ENCODE measurements around the gene NGB.
A peak's percentile ranks its signal among the peaks of the same experiment; 100 is the strongest.

Gene NGB

GRCh38 chr14:77306851-77307496 is 36.0 kb upstream of the NGB start:
- no peak overlapping the region for H3K4me3 ChIP-seq (ENCODE audit: low read depth, low read length)
- DNase-seq (ENCODE audit: low read depth) = peak; percentile 22
- in situ Hi-C loops (cut with HindIII; ENCODE audit: low sequenced_read_pairs) = no loop called here
- no peak for TF ChIP-seq CTCF (IDR thresholded peaks at IDR 0.05; ENCODE audit: low read depth, low read length, missing control alignments)

GRCh38 chr14:77306416-77306815 is 35.4 kb upstream of the NGB start:
- DNase-seq (ENCODE audit: low read depth) = no peak

GRCh38 chr14:77305696-77306095 is 34.7 kb upstream of the NGB start:
- DNase-seq (ENCODE audit: low read depth) = no peak
- no peak overlapping the region for H3K4me3 ChIP-seq (ENCODE audit: low read depth, low read length)
- TF ChIP-seq CTCF (IDR thresholded peaks at IDR 0.05; ENCODE audit: low read depth, low read length, missing control alignments) = no peak
- in situ Hi-C loops (cut with HindIII; ENCODE audit: low sequenced_read_pairs) = no loop called here

More at GRCh38 chr14:77306416-77306815, 35.4 kb upstream of the NGB start:
- H3K4me3 ChIP-seq (ENCODE audit: low read depth, low read length) = no peak overlapping the region
- in situ Hi-C loops (cut with HindIII; ENCODE audit: low sequenced_read_pairs) = no loop called here
- TF ChIP-seq CTCF (IDR thresholded peaks at IDR 0.05; ENCODE audit: low read depth, low read length, missing control alignments) = no peak

GRCh38 chr14:77303417-77304156 is 32.6 kb upstream of the NGB start:
- no peak overlapping the region for H3K4me3 ChIP-seq (ENCODE audit: low read depth, low read length)
- DNase-seq (ENCODE audit: low read depth) = peak; percentile 87
- in situ Hi-C loops (cut with HindIII; ENCODE audit: low sequenced_read_pairs) = no loop called here
- no peak for TF ChIP-seq CTCF (IDR thresholded peaks at IDR 0.05; ENCODE audit: low read depth, low read length, missing control alignments)

GRCh38 chr14:77302926-77303325 is 31.9 kb upstream of the NGB start:
- DNase-seq (ENCODE audit: low read depth) = no peak
- H3K4me3 ChIP-seq (ENCODE audit: low read depth, low read length) = no peak overlapping the region
- no peak for TF ChIP-seq CTCF (IDR thresholded peaks at IDR 0.05; ENCODE audit: low read depth, low read length, missing control alignments)
- in situ Hi-C loops (cut with HindIII; ENCODE audit: low sequenced_read_pairs) = no loop called here

GRCh38 chr14:77301103-77301502 is 30.1 kb upstream of the NGB start:
- peak; percentile 84 for DNase-seq (ENCODE audit: low read depth)
- in situ Hi-C loops (cut with HindIII; ENCODE audit: low sequenced_read_pairs) = no loop called here
- peak; percentile 95 for TF ChIP-seq CTCF (IDR thresholded peaks at IDR 0.05; ENCODE audit: low read depth, low read length, missing control alignments)
- no peak overlapping the region for H3K4me3 ChIP-seq (ENCODE audit: low read depth, low read length)
